ENCODE measurements around the gene MACROD2. TPM values are rescaled to one million over a fixed set of nuclear protein-coding genes. Genes with fewer than 3 reads are reported as not detected.
"Not testable (repeated sequence)": the region's sequence is repeated elsewhere in the genome, so short reads cannot be mapped to it uniquely, and the experiment has no call there.

The MACROD2 gene
- total RNA-seq, 2 donors from 2014 or later, result 8.0 to 19.4 TPM

GRCh38 chr20:14451458-14451857, 456.1 kb downstream of the MACROD2 start:
- H3K27me3 ChIP-seq (replicated peaks; ENCODE audit: insufficient read depth), result no peaks in the 10 kb centered on the region
- no peaks in the 10 kb centered on the region for H3K36me3 ChIP-seq
- H3K4me3 ChIP-seq, result no peak overlapping the region
- TF ChIP-seq POLR2A (IDR thresholded peaks at IDR 0.05) (no peak), POLR2AphosphoS5 (IDR thresholded peaks at IDR 0.05) (no peak)
- TF ChIP-seq, protein P1, sequence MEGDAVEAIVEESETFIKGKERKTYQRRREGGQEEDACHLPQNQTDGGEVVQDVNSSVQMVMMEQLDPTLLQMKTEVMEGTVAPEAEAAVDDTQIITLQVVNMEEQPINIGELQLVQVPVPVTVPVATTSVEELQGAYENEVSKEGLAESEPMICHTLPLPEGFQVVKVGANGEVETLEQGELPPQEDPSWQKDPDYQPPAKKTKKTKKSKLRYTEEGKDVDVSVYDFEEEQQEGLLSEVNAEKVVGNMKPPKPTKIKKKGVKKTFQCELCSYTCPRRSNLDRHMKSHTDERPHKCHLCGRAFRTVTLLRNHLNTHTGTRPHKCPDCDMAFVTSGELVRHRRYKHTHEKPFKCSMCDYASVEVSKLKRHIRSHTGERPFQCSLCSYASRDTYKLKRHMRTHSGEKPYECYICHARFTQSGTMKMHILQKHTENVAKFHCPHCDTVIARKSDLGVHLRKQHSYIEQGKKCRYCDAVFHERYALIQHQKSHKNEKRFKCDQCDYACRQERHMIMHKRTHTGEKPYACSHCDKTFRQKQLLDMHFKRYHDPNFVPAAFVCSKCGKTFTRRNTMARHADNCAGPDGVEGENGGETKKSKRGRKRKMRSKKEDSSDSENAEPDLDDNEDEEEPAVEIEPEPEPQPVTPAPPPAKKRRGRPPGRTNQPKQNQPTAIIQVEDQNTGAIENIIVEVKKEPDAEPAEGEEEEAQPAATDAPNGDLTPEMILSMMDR (IDR thresholded peaks at IDR 0.05), result no peak
- 96% methylated on average over 4 of the region's 4 CpGs for WGBS
- no peaks in the 10 kb centered on the region for H3K9me3 ChIP-seq
- intact Hi-C loops (cut with DNase I), result no loop called here
- H3K4me1 ChIP-seq (replicated peaks), result no peaks in the 10 kb centered on the region
- DNase-seq (ENCODE audit: low spot score), result no peak
- no peak overlapping the region for H3K27ac ChIP-seq

GRCh38 chr20:14453259-14453658, 457.9 kb downstream of the MACROD2 start:
- WGBS, result 84% methylated on average over 3 of the region's 3 CpGs
- no peaks in the 10 kb centered on the region for H3K9me3 ChIP-seq
- intact Hi-C loops (cut with DNase I), result no loop called here
- no peak overlapping the region for H3K4me3 ChIP-seq
- H3K27me3 ChIP-seq (replicated peaks; ENCODE audit: insufficient read depth), result no peaks in the 10 kb centered on the region
- no peaks in the 10 kb centered on the region for H3K36me3 ChIP-seq
- no peak for DNase-seq (ENCODE audit: low spot score)
- H3K4me1 ChIP-seq (replicated peaks), result no peaks in the 10 kb centered on the region
- TF ChIP-seq POLR2AphosphoS5 (IDR thresholded peaks at IDR 0.05) (no peak), POLR2A (IDR thresholded peaks at IDR 0.05) (no peak)
- TF ChIP-seq, protein P1 (IDR thresholded peaks at IDR 0.05), result no peak
- no peak overlapping the region for H3K27ac ChIP-seq

DNA sequence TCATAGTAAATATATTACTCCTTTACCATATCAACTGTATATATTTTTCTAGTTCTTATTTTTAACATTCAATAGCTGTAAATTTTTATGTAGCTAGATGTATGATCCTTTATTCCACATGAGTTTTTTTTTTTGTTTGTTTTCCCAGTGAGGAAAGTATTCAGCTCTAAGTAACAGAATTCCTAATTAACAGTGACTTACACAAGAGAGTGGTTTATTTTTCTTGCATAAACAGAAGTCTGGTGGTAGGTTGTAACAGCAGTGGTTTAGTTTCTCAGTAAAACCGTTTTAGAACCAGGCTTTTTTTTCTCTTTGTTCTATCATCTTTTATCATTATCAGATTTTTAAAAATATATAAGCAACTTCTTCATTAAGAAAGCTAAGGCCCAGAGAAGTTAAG, 459.0 kb downstream of the MACROD2 start:
- 29% methylated on average over 1 of the region's 1 CpG for WGBS
- H3K27me3 ChIP-seq (replicated peaks; ENCODE audit: insufficient read depth), result no peaks in the 10 kb centered on the region
- H3K4me1 ChIP-seq (replicated peaks), result no peaks in the 10 kb centered on the region
- intact Hi-C loops (cut with DNase I), result no loop called here
- H3K36me3 ChIP-seq, result no peaks in the 10 kb centered on the region
- no peak for DNase-seq (ENCODE audit: low spot score)
- no peak for TF ChIP-seq POLR2A (IDR thresholded peaks at IDR 0.05)
- TF ChIP-seq POLR2AphosphoS5 (IDR thresholded peaks at IDR 0.05), result no peak
- TF ChIP-seq, protein P1 (IDR thresholded peaks at IDR 0.05), result no peak
- no peak overlapping the region for H3K27ac ChIP-seq
- no peaks in the 10 kb centered on the region for H3K9me3 ChIP-seq
- no peak overlapping the region for H3K4me3 ChIP-seq

DNA sequence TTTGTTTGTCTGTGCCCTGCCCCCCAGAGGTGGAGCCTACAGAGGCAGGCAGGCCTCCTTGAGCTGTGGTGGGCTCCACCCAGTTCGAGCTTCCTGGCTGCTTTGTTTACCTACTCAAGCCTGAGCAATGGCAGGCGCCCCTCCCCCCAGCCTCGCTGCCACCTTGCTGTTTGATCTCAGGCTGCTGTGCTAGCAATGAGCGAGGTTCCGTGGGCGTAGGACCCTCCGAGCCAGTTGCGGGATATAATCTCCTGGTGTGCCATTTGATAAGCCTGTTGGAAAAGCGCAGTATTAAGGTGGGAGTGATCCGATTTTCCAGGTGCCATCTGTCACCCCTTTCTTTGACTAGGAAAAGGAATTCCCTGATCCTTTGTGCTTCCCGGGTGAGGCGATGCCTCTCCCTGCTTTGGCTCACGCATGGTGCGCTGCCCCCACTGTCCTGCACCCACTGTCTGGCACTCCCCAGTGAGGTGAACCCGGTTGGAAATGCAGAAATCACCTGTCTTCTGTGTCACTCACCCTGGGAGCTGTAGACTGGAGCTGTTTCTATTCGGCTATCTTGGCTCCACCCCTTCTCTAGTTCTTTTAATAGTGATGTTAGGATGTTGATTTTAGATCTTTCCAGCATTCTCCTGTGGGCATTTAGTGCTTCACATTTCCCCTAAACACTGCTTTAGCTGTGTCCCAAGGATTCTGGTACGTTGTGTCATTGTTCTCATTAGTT, 471.9 kb downstream of the MACROD2 start:
- DNase-seq (ENCODE audit: low spot score); H3K4me1 ChIP-seq (replicated peaks); H3K36me3 ChIP-seq; H3K27me3 ChIP-seq (replicated peaks; ENCODE audit: insufficient read depth); H3K27ac ChIP-seq; intact Hi-C loops (cut with DNase I); H3K9me3 ChIP-seq; H3K4me3 ChIP-seq: not testable (repeated sequence)
- WGBS, result 90% methylated on average over 17 of the region's 17 CpGs

GRCh38 chr20:14470231-14470899, 475.0 kb downstream of the MACROD2 start:
- no peak for DNase-seq (ENCODE audit: low spot score)

More at GRCh38 chr20:14470231-14470899, 475.0 kb downstream of the MACROD2 start:
- Histone ChIP-seq H3K27ac (no peak overlapping the region), H3K4me3 (no peak overlapping the region), H3K4me1 (replicated peaks) (no peaks in the 10 kb centered on the region), H3K36me3 (no peaks in the 10 kb centered on the region), H3K9me3 (no peaks in the 10 kb centered on the region), H3K27me3 (replicated peaks; ENCODE audit: insufficient read depth) (no peaks in the 10 kb centered on the region)
- intact Hi-C loops (cut with DNase I), result no loop called here
- 72% methylated on average over 12 of the region's 12 CpGs for WGBS
- TF ChIP-seq, protein P1 (IDR thresholded peaks at IDR 0.05), result no peak
- TF ChIP-seq POLR2AphosphoS5 (IDR thresholded peaks at IDR 0.05) (no peak), POLR2A (IDR thresholded peaks at IDR 0.05) (no peak)
